Stimulated activated CD8-positive, alpha-beta memory T cell treated with anti-CD3 and anti-CD28 coated beads, Interleukin-15, amount 100 ng/mL, for 48 hours (primary cell): Measurements from ENCODE around the gene SCT.

Experiments
- DNase-seq, 2 donors: peaks; one replicate each; pipeline ENCODE4 v3.0.0-alpha.2; 2020; ENCODE audit warnings: low read depth in 2 of 2

The SCT gene

GRCh38 chr11:623349-623869, 3.6 kb downstream of the SCT start:
- no peak for DNase-seq

DNA sequence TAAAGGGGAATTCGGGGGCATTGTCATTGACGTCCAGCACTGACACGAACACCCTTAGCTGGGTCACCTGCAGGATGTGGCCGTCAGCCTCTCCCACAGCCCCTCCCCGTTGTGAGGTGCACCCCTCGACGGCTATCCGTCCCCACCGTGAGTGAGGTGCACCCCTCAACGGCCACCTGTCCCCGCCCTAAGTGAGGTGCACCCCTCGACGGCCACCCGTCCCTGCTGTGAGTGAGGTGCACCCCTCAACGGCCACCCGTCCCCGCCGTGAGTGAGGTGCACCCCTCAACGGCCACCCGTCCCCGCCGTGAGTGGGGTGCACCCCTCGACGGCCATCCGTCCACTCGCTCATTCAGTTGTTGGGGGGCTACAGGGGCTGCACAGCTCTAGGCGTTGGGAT, 5.1 kb downstream of the SCT start:
- DNase-seq: no peak

- no peak for DNase-seq
These were observed 5.8 kb downstream of the SCT start for GRCh38 chr11:620935-621814.

DNA sequence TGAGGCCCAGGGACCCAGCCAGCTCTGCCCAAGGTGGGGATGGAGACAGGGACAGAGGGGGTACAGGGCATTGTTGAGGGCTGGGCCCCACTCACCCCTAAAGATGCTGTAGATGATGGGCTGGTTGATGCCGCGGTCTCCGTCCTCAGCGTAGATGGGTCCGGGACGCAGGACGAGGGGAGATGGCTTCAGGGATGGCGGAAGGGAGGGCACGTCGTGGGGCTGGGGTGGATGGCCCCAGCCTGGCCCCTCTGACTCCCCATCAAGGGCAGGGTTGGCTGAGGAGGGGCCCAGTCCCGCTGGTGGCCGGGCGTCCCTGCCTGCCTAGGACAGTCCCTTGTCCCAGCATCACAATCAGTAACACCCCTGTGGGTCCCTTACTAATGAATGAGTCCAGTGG, 6.8 kb downstream of the SCT start:
- DNase-seq: no peak

- no peak for DNase-seq
These were observed 7.3 kb downstream of the SCT start for GRCh38 chr11:619628-620050.

DNA sequence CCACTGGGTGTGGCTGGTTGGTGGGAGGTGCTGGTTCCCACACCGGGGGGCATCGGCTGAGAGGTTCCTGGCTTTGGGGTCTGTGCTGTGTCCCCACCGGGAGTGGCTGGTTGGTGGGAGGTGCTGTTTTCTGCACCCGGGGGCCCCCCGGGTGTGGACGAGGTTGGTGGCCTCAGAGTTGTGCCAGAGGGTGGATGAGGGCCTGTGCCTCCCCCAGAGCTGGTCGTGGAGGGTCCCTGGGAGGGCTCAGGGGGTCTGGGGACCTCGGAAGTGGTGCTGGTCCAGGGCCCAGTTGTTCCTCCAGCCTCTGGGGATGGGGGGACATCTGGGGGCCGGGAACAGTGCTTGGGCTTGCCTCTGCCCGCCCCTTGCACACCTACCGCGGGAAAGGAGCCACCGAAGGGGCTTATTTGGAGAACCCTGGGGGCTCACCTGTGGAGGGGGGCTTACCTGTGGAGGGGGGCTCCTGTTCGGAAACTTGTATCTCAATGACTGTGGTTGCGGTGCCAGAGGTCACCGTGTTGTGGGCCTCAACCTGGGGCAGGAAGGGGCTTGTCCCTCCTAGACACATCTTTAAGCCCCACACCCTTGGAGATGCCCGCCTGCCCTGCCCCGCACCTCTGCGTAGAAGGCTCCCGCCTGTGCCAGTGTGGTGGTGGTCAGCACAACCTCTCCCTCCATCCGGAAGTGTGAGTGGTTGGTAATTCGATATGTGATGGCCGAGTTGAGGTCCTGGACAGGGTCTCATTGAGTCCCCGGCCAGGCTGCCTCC, 7.9 kb downstream of the SCT start:
- DNase-seq: no peak

DNA sequence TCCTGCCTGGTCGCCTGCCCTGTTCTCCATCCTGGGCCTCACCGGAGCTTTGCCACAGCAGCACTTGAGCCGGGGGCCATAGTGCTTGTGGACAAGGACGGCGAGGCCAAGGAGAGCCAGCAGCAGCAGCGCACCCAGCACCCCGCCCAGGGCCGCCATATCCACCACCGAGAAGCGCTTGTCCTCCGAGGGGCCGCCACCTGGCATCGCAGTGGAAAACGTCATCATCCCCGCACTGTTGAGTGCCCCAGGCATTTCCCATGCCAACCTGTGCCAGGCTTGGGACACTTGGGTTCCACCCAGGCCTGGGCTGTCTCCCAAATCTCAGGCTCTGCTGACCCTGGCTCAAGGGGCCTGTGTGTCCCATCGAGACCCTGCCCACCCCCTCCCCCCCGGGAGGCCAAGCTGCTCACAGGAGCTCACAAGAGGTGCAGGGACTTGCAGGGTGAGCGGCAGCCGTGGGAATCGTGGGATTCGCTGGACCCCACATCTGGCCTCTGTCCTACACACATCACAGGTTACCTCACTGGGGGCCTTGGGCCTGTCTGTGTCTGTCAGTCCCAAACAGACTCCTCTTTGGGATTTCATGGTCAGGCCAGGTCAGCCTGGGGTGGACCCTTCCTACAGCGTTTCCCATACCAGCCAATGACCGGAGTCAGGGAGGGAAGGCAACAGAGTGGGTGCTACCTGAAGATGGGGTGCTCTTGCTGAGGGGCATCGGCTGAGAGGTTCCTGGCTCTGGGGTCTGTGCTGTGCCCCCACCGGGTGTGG, 8.9 kb downstream of the SCT start:
- DNase-seq: no peak

GRCh38 chr11:617199-617911, 9.6 kb downstream of the SCT start:
- DNase-seq: no peak

DNA sequence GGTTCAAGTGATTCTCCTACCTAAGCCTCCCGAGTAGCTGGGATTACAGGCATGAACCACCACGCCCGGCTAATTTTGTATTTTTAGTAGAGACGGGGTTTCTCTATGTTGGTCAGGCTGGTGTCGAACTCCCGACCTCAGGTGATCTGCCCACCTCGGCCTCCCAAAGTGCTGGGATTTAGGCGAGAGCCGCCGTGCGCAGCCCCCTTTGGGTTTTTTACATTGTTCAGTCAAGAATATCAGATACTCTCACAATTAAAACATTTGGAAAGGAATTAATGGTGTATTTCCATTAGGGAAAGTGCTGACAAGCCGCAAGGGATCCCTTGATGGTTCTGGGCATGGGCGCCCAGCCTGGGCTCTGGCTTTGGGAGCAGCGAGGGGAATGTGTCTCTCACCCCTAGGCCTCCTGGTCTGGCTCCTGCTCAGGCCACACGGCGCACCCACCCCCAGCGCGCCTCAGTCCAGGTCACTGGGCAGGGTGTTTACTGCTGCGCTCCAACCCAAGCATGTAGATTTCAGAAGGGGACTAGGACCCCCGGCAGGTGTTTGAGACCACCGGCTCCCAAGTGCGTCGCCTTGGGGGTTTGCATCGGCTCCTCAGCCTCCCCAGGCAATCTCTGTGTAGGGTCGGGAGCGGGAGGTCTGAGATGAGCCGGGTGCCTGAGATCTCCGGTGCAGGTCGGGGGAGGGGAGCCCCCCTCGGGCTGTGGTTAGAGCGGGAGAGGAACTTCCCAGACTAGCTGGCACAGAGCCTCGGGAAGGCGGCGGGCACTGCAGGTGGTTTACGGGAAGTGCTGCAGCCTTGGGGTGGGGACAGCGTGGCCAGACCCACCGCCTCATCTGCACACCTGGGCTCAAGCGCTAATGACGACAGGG, 10.4 kb downstream of the SCT start:
- no peak for DNase-seq

DNA sequence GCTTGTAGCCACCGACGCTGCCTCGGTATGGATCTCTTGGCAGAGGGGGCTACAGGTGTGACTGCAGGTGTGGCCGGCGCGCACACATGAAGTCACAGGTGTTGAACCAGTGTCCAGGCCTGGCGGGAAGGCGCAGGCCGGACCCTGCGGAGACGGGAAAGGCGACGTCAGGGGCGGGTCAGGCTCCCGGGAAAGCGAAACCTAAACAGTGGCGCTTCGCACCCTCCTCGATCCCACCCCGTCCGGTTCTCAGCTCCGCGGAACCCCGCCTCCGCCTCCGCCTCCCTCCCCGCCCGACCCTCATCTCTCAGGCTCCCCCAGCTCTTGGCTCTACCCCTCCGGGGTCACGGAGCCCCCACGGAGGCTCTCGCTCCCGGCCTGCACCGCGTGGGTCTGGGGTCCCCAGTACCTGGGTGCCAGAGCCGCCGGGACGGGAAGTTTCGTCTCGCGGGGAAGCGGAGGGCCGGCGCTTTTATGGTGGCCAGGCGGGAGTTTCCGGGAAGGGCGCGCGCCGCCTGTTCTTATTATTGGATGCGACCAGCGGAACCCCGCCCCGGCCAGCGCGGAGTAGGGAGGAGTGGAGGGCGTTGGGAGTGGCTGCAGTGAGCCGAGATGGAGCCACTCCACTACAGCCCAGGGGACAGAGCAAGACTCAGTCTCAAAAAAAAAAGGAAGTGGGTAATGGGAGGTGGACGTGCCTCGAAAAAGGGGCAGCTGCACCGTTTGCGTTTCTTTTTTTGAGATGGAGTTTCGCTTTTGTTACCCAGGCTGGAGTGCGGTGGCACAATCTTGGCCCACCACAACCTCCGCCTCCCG, 11.3 kb downstream of the SCT start, which contains the start of gene IRF7:
TSS of gene IRF7 (minus strand) at position 447 of the 816 bp plus-strand sequence. CDS start 586 bp downstream, outside the sequence.
- DNase-seq: peak; percentile 76 to 82

GRCh38 chr11:614623-615503, 12.1 kb downstream of the SCT start:
- no peak for DNase-seq

DNA sequence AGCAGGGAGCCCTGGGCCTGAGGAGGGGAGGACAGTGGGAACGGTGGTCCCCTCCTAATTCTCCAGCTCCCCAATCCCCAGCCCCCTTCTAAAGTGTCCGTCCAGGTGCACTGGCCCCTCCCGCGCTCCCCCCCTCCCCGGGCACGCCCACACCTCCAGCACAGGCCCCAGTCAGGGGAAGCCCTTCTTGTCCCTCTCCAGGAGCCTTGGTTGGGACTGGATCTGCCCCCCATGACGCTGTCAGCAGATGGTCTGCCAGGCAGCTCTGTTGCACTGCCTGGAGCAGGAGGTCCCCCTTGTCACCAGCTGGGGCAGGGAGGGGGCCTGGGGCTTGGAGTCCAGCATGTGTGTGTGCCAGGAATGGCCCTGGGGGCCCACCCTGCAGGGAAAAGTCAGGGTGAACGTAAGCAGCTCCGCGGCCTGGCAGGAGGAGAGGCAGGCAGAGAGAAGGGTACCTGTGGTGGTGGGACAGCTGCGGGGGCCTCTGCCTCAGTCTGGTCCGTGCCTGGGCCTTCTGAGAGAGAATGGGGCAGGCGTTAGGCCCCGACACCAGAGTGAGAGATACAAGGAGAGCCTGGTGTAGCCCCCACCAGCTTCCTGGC, 12.9 kb downstream of the SCT start:
- no peak for DNase-seq

DNA sequence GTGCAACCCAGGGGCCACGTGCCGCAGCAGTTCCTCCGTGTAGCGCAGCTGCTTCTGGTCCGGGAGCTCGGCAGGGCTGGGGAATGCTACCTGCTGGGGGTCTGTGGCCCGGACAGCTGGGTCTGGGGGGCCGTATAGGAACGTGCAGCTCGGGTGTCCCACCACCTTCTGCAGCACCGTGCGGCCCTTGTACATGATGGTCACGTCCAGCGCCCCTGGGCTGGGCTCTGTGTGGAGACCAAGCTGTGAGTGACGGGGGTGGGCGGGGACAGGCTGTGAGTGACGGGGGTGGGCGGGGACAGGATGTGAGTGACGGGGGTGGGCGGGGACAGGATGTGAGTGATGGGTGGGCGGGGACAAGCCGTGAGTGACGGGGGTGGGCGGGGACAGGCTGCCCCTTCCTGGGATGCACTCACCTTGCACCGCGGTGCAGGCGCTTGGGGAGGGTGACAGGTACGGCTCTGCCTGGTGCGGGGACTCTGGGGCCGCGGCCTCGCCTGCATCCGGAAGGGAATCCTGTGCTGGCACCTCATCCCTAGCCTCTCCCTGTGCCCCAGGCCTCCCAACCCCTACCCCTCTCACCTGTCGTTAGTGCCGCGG, 13.5 kb downstream of the SCT start:
- DNase-seq: peak; percentile 62 to 70

DNA sequence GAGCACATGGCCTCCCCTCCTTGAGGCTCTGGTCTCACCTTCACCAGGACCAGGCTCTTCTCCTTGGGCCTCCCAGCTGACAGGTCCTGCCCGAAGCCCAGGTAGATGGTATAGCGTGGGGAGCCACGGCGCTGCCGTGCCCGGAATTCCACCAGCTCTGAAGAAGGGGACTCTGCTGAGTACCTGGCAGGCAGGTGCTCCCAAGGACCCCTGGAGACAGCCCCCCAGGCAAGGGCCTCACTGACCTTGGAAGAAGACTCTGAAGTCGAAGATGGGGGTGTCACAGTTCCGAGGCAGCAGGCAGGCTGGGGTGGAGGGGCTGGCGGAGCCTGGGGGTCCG, 14.1 kb downstream of the SCT start:
- DNase-seq: no peak

- DNase-seq: no peak
These were observed 14.6 kb downstream of the SCT start for GRCh38 chr11:612201-612960.

GRCh38 chr11:611001-611996, 15.7 kb downstream of the SCT start:
- DNase-seq: no peak
